ENCODE results near the gene PSME3.

GRCh38 chr17:42803074-42803883 is 29.9 kb upstream of the PSME3 start:
- TF ChIP-seq L3MBTL2 (conservative IDR thresholded peaks at IDR 0.05) (no peak), HDGF (IDR thresholded peaks at IDR 0.05; ENCODE audit: borderline replicate concordance) (no peak), LEF1 (IDR thresholded peaks at IDR 0.05; ENCODE audit: borderline replicate concordance) (no peak), PKNOX1 (IDR thresholded peaks at IDR 0.05) (no peak), SUZ12 (IDR thresholded peaks at IDR 0.05) (no peak), SP1 (IDR thresholded peaks at IDR 0.05) (no peak), BHLHE40 (IDR thresholded peaks at IDR 0.05; ENCODE audit: borderline replicate concordance) (no peak), ZNF384 (IDR thresholded peaks at IDR 0.05) (no peak), FOXM1 (IDR thresholded peaks at IDR 0.05; ENCODE audit: borderline replicate concordance) (no peak), FOXA1 (IDR thresholded peaks at IDR 0.05) (no peak), CTBP1 (IDR thresholded peaks at IDR 0.05; ENCODE audit: borderline replicate concordance) (no peak), ELF4 (IDR thresholded peaks at IDR 0.05) (no peak), ARNT (IDR thresholded peaks at IDR 0.05) (no peak)

All from HEK293T (cell line).